ENCODE measurements around the gene TOR1AIP1.
A peak's percentile ranks its signal among the peaks of the same experiment; 100 is the strongest.
"Not testable (repeated sequence)": the region's sequence is repeated elsewhere in the genome, so short reads cannot be mapped to it uniquely, and the experiment has no call there.

Gene TOR1AIP1

DNA sequence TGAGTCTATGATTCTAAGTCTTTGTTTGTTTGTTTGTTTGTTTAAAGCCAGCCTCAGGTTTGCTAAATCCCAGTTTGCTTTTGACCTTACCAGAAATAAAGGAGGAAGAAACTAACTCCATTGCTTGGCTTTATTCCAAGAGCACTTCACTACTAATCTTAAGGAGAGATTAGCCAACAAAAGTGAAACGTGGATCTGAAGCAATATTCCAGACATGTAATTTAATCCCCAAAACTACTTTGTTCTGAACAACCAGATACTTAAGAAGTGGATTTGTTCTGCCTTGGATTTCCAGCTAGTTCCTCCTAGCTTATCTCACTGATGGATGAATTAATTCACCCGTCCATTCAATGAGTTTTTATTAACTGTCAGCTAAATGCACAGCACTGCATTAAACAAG, 56.7 kb downstream of the TOR1AIP1 start:
- no peak for DNase-seq

DNA sequence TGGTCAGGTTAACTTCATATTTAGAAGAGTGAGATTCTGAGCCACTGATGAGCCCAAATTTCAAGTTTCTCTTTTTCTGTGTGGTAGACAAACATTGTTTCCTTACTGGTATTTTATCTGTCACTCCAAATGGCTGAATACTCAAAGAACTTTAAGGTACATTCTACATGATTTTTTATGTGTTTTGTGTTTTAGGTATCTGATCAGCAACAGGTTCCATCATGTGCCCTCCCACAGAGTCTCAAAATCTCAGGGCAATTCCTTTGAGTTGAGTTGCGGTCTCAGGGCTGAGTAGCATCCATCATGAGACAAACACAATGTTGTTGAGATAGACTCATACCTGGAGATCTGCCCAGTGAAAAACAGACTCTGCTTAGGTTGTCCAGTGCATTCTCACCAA, 57.9 kb downstream of the TOR1AIP1 start:
- no peak for DNase-seq

DNA sequence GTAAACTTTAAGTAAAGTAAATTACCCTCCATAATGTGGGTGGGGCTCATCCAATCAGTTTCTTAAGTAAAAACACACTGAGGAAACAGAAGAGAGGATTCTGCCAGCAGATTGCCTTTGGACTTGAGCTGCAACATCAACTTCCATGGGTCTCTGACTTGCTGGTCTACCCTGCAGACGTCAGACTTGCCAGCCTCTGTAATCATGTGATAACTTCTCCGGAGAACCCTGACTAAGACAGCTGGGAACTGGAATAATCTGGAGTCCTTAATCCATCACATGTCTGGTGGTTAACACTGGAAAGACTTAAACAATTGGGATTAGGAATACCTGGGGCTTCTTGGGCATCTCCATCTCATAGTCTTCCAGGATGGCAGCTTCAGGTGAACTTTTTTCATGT, 59.4 kb downstream of the TOR1AIP1 start:
- DNase-seq: no peak

DNA sequence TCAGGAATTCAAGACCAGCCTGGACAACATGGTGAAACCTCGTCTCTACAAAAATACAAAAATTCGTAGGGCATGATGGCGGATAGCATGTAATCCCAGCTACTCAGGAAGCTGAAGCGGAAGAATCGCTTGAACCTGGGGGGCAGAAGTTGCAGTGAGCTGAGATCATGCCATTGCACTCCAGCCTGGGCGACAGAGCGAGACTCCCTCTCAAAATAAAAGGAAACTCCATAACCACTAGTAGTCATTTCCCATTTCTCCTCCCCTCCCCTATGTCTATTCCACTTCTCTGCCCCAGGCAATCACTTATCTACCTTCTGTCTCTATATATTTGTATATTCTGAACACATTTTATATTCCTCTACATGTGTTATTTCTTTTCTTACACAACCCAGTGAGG, 68.6 kb downstream of the TOR1AIP1 start:
- no peak for DNase-seq

DNA sequence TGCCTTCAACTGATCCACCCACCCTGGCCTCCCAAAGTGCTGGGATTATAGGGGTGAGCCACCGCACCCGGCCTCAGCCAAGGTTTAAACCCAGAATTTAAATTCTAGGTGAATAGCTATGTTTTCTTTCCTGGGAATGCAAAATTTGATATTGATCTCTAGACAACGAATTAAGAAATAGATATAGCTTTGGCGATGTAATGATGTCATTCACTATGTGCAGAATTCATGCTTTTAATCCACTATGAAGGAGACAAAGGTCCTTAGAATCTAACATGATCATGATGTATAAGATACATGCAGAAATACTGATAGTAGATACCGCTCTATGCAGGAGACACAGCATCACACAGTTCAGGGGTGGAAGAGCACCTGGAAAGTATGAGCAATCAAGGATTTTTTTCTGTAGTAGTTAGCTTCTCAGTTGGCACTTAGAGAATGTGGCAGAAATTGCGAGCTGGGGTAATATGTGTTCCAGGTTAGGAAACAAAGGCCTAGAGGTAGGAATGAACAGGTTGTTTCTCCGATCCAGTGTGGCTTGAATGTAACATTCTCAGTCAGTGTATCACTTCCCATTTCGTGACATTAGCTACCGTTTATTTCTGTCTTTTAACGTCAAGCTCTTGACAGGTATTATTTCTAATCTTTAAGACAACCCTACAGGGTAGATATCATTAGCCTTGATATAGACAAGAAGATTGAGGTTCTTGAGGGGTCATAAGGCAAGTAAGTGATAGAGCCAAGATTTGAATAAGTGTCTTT, 69.5 kb downstream of the TOR1AIP1 start:
- DNase-seq: no peak

DNA sequence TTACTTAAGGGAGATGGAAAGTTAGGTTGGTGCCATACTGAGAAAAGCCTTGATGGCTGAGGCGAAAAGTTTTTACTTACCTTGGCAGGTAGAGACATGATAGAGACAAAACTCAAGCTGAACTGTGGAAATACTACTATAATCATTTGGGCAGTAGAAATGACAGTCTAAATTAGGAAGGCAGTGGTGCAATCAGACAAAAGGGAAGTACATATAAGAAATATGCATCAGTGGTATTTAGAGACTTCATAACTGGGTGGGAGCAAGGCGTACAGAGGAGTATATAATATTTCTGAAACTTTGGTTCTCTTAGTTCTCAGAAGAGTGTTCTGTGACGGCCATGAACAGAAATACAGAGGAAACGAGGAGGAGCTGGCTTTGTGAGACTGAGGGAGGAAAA, 70.1 kb downstream of the TOR1AIP1 start:
- DNase-seq: no peak

DNA sequence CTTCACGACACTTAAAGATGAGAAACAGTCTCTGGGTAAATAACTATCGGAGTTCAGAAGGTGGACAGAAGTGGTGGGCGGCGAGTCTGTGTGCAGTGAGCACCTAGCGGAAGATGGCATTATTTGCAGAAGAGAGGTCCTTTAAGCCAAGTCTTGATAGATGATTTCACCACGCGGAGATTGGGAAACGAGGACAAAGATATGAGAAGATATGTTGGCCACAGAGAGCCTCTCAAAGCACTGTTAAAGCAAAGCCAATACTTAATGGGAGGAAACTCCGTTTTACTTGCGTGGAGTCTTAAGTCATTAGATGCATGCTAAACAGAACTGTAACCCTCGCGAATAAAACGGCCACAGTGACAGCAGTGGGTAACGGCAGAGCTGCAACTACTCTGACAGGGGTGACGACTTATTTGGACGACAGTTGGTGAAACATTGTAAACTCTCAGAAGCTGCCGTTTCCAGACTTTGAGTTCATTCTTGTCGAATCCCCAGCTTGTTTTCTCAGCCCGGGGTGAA, 71.9 kb downstream of the TOR1AIP1 start:
- peak; percentile 45 for DNase-seq

DNA sequence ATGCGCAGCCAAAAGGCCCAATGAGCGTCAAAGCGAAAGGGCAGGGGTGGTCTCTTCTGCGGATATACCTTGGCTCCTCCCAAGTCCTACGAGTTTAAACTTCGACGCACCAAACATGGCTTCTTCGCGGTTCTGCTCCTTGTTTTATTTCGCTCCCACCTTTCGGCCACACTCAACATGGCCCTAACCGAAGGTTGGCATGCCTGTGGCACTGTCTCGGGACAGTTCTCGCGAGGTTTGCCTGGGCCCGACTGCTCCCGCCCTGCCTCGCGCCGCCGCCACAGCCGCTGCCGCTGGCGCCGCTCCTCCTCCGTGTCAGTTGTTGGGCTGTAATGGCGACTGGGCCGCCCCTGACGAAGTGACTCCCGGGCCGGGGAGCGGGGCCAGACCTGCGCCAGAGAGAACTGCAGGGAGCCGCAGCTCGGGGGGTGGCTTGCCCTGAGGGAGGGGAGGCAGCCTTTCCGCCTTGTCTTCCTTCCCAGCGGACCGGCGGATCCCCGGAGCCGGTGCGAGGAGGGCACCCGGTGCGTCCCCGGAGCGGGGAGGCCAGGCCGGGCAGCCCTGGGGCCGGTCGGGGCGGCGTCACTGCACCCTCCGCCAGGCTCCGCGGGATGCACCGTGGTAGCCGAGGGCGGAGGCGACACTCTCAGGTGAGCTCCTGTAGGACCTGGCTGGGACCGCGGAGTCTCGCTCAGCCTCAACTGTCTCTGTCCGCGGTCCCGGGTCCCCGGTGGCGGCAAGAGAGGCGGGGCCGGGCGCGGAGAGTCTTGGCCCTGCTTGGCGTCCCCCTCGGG, 72.6 kb downstream of the TOR1AIP1 start, which contains the start of gene CEP350:
CEP350 (plus strand) TSS at position 318 of the 794 bp plus-strand sequence. CDS start 31,372 bp downstream, outside the sequence.
- peak; percentile 99 for DNase-seq

DNA sequence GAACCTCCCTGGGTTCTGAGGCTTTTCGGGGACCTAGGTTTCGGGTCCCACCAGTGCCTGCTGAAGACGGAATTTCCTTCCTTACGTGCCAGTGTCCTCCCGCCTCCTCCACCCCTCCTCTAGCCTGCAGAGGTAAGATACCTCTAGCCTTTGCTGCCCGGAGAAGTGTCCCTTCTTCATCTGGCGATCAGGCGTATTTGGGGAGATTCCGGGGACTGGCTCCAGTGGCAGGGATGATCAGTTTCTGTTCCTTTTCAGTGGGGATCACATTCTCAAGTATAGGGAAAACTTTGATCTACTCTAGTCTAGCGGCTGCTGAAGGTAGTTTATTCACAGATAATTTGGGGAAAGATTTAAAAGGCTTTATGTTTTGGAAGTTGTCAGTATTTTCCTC, 73.2 kb downstream of the TOR1AIP1 start:
- no peak for DNase-seq

DNA sequence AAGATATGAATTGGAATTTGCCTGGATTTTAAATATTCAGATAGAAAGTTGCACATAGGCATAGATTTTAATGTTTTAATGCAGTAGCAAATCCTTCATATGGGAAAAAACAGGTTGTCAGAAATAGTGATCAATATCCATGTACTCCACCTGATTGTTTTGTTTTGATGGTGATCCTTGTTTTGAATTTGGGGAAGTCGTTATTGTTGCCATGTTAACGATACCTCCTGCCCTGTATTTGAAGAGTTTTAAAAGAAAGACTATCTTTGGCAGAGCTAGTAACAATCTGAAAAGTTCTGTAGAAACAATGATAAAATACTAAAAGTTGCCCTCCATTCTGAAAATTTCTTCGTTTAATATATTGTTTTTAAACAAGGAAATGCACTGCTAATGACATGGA, 73.6 kb downstream of the TOR1AIP1 start:
- DNase-seq: no peak

DNA sequence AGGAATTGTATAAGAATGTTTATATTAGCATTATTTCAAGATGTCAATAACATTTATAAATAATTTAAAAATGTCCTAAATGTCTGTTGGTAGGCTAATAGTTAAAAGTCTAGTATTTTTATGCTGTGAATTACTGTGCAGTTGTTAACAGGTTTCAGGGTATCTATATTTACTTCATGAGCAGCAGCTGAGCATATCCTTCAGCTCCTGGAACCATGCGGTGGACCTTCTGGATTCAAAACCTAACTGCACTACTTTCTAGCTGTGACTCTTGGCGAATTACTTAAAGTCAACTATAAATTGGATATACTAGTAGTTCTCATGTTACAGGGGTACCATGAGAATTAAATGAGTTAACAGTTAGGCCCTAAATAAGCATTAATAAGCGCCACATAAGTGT, 76.3 kb downstream of the TOR1AIP1 start:
- no peak for DNase-seq

DNA sequence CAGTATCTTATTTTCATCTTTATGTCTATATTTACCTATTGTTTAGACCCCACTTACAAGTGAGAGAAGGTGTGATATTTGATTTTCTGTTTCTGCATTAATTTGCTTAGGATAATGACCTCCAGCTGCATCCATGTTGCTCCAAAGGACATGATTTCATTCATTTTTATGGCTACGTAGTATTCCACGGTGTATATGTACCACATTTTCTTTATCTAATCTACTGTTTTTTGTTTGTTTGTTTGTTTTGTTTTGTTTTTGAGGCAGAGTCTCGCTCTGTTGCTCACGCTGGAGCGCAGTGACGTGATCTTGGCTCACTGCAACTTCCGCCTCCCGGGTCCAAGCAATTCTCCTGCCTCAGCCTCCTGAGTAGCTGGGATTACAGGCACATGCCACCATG, 80.1 kb downstream of the TOR1AIP1 start:
- DNase-seq: not testable (repeated sequence)

DNA sequence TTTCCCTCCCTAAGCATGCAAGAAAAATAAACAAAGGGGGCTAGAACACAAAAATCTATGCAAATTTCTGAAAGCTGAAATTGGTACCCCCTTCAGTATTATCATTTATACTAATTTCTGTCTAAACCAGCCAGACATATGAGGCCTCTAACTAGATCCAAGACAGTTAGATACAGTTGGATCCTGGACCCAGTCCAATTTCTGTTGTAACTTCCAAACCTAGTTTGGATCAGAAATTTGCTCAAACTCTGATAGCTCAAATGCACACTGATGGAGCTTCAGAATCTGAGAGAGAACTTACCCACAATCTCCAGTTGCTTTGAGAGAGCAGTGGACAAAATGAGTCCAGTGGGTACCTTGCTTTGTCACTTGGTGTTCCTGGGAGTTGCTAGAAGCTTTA, 84.5 kb downstream of the TOR1AIP1 start:
- DNase-seq: no peak

DNA sequence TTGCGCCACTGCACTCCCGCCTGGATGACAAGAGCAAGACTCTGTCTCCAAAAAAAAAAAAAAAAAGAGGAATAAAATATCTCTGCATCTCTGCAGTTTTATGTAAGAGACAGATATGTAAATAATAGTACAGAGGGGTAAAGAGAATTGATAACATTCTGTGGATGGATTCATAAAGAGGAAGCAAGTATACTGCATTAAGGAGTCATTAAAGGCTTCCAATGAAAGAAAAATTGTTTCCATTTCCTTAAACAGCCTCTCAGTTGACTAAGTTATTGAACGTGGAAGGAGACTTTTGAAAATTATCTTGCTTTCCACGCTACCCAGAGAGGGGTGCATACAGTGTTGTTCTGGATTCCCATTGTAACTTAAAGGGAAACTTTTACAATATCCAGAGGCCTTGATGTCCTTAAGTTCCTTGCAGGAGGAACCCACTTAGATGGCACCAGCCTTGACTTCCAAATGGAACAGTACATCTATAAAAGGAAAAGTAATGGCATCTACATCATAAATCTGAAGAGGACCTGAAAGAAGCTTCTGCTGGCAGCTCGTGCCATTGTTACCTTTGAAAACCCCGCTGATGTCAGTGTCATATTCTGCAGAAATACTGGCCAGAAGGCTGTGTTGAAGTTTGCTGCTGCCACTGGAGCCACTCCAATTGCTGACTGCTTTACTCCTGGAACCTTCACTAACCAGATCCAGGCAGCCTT, 86.4 kb downstream of the TOR1AIP1 start:
- no peak for DNase-seq

DNA sequence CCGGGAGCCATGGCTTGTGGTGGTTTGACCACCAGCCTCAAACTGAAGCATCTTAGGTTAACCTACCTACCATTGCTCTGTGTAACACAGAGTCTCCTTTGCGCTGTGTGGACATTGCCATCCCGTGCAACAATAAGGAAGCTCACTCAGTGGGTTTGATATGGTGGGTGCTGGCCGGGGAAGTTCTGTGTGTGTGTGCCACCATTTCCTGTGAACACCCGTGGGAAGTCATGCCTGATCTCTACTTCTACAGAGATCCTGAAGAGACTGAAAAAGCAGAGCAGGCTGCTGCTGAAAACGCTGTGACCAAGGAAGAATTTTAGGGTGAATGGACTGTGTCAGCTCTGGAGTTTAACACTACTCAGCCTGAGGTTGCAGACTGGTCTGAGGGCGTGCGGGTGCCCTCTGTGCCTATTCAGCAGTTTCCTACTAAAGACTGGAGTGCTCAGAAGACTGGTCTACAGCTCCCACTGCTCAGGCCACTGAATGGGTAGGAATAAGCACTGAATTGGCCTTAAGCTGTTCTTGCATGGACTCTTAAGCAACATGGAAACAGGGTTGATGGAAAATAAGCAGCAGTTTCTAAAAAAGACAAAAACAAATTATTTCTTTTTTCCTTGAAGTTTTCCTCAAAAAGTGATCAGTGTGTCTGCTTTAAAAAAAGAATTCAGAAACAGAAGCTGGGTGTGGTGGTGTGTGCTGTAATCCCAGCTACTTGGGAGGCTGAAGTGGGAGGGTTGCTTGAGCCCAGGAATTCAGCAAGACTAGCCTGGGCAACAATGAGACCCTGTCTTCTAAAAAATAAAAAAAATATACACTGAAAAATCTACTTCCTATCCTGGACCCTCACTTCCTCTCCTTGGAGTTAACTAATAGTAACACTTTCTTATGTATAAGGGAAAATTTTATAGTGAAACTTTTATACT, 87.2 kb downstream of the TOR1AIP1 start:
- no peak for DNase-seq
